Activated B cell treated with CpG ODN at 0.5 μM for 24 hours (primary cell): ENCODE measurements around the gene MYG1. TPM values are rescaled to one million over a fixed set of nuclear protein-coding genes. Genes with fewer than 3 reads are reported as not detected.

Experiments
- ATAC-seq: fragments of 200-7000 bp; cut with Tn5 transposase; one replicate; pipeline ENCODE4 v1.10.0; 2021; ENCODE audit warnings: low read depth, mild to moderate bottlenecking, moderate library complexity
- CTCF ChIA-PET: fragments of 350-600 bp; sonication (Branson Sonifier 250); formaldehyde crosslinking; loops from one replicate; lab custom pipeline; 2021; ENCODE audit warnings: antibody characterized with exemption; lab: Charles Lee
- POLR2A ChIA-PET: fragments of 350-600 bp; sonication (Branson Sonifier 250); formaldehyde crosslinking; loops from one replicate; lab custom pipeline; 2021; ENCODE audit warnings: antibody characterized with exemption; lab: Charles Lee
- DNase-seq: peaks from one replicate; pipeline ENCODE4 v3.0.0; 2022
- H3K27ac Mint-ChIP-seq: one replicate; pipeline ENCODE4 v1.8.0; 2020; ENCODE audit warnings: mixed read lengths
- H3K27me3 Mint-ChIP-seq: one replicate; pipeline ENCODE4 v1.8.0; 2021; ENCODE audit warnings: mixed read lengths
- H3K36me3 Mint-ChIP-seq: one replicate; pipeline ENCODE4 v1.8.0; 2021; ENCODE audit warnings: low read depth, mixed read lengths
- H3K4me1 Mint-ChIP-seq: one replicate; pipeline ENCODE4 v1.8.0; 2021; ENCODE audit warnings: mixed read lengths
- H3K4me3 Mint-ChIP-seq: one replicate; pipeline ENCODE4 v1.8.0; 2020; ENCODE audit warnings: mild to moderate bottlenecking, mixed read lengths
- H3K9me3 Mint-ChIP-seq: one replicate; pipeline ENCODE4 v1.8.0; 2020; ENCODE audit warnings: mixed read lengths
- intact Hi-C: fragments of 100-400 bp; cut with micrococcal nuclease; formaldehyde crosslinking; loops from one replicate; pipeline ENCODE4 v1.15.1; 2024
- total RNA-seq: library from RNA; stranded (reverse); gene quantifications from 2 replicates; pipeline ENCODE4 v1.2.3, GENCODE V29; 2022
- TF ChIP-seq, protein P1 (sequence below): fragments of 200-600 bp; IDR thresholded peaks from one replicate; pipeline ENCODE4 v1.8.0; 2022; ENCODE audit warnings: antibody characterized with exemption, mild to moderate bottlenecking

MYG1 gene
- total RNA-seq, 1 donor from 2014 or later: 65.3 TPM

DNA sequence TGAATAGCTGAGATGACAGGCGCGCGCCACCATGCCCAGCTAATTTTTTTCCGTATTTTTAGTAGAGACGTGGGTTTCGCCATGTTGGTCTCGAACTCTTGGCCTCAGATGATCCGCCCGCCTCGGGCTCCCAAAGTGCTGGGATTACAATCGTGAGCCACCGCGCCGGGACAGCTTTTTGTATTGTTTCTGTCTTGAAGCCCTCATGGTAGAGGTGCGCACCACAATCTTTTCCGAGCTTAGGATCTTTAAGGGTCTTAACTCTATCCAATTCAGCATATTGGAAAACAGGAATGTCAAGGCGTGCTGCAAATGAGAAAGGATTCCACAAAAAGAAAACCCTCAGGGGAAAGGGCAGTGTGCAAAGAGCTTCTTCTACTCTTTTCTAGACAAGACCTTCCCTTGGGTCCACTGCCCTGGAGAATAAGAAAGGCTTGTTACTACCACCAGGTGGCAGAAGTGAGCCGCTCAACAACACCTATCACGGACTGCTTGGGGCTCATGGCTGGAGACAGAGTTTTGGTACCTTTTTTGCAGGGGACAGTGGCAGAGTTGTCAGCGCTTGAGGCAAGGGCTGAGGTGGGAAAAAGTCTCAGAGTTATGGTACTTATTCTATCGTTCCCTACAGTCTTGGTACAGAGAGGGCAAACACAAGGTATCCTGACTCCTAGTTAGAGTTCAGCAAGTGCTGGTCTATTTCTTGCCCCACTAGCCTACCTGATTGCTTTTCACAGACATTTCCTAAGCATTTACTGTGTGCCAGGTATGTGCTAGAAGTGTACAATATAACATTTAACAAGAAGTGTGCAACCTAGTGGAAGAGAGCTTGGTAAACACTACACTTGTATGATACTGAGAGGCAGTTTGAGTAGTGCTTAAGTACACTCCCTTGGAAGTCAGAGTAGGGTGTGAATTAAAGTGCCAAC, 53.1 kb downstream of the MYG1 start:
- Mint-ChIP-seq H3K9me3 (no peaks in the 10 kb centered on the region), H3K27ac (peak overlapping the region; percentile 37), H3K4me3 (no peak overlapping the region), H3K36me3 (no peaks in the 10 kb centered on the region), H3K27me3 (no peaks in the 10 kb centered on the region), H3K4me1 (peaks cover 4% of the 10 kb centered on the region)
- peak; percentile 100 for ATAC-seq
- TF ChIP-seq, protein P1, sequence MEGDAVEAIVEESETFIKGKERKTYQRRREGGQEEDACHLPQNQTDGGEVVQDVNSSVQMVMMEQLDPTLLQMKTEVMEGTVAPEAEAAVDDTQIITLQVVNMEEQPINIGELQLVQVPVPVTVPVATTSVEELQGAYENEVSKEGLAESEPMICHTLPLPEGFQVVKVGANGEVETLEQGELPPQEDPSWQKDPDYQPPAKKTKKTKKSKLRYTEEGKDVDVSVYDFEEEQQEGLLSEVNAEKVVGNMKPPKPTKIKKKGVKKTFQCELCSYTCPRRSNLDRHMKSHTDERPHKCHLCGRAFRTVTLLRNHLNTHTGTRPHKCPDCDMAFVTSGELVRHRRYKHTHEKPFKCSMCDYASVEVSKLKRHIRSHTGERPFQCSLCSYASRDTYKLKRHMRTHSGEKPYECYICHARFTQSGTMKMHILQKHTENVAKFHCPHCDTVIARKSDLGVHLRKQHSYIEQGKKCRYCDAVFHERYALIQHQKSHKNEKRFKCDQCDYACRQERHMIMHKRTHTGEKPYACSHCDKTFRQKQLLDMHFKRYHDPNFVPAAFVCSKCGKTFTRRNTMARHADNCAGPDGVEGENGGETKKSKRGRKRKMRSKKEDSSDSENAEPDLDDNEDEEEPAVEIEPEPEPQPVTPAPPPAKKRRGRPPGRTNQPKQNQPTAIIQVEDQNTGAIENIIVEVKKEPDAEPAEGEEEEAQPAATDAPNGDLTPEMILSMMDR: no peak
- peak; percentile 56 for DNase-seq
- CTCF ChIA-PET: interaction anchor here (0.6 to 5.6 kb wide), 34 partner anchors 9 to 346 kb away, joined by 3 to 118 read pairs (median 4); partner anchors contain the start of genes AMHR2, EIF4B, MYG1 and NPFF
- POLR2A ChIA-PET: interaction anchor here (0.6 to 3.8 kb wide), 13 partner anchors 17 to 156 kb away, joined by 3 to 35 read pairs (median 5); partner anchors contain the start of genes AAAS, AMHR2, PRR13 and SP1
- intact Hi-C loops: loop anchor here (1.0 kb wide), 5 partner anchors 30 to 156 kb away; no protein-coding TSS in a partner anchor

DNA sequence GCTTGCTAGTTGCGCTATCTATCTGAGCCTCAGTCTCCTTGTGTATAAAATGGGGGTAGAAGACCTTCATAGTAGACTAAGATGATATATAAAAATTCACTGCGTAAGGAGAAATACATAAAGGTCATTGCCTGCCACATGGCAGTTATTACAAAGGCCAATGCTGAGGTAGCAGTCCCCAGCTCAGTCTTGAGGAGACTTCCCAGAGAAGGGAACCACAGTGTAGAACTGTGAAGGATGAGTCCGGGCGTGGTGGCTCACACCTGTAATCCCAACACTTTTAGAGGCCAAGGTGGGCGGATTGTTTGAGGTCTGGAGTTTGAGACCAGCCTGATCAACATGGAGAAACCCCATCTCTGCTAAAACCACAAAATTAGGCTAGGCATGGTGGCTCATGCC, 53.8 kb downstream of the MYG1 start:
- no peaks in the 10 kb centered on the region for H3K9me3 Mint-ChIP-seq
- no peak for DNase-seq
- no peaks in the 10 kb centered on the region for H3K36me3 Mint-ChIP-seq
- H3K27me3 Mint-ChIP-seq: no peaks in the 10 kb centered on the region
- no peak overlapping the region for H3K27ac Mint-ChIP-seq
- H3K4me1 Mint-ChIP-seq: peaks cover 4% of the 10 kb centered on the region
- no peak overlapping the region for H3K4me3 Mint-ChIP-seq
- ChIA-PET POLR2A (interaction anchor here (0.7 to 3.8 kb wide), 3 partner anchors 26 to 91 kb away, joined by 5 to 35 read pairs (median 20); partner anchors contain the start of gene SP1), CTCF (interaction anchor here (1.0 to 5.6 kb wide), 12 partner anchors 13 to 156 kb away, joined by 3 to 118 read pairs (median 12); partner anchors contain the start of genes AMHR2, NPFF and SP1)
- intact Hi-C loops: no loop called here
- TF ChIP-seq, protein P1: no peak
- ATAC-seq: no peak

DNA sequence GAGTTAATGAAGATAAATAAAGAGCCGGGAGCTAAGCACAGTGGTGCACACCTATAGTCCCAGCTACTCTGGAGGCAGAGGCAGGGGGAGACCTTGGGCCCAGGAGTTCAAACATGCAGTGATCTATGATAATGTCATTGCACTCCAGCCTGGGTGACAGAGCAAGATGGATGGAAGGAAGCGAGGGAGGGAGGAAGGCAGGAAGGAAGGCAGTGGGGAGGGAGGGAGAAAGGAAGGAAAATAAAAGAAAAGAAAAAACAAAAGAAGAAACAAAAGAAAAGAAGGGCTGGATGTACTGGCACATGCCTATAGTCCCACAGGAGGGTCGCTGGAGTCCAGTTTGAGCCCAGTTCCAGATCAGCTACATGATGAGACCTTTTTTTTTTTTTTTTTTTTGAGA, 55.6 kb downstream of the MYG1 start:
- TF ChIP-seq, protein P1: no peak
- intact Hi-C loops: no loop called here
- POLR2A ChIA-PET: interaction anchor here (0.7 to 3.8 kb wide), 2 partner anchors 66 to 117 kb away, joined by 7 to 35 read pairs; no protein-coding TSS in a partner anchor
- H3K36me3 Mint-ChIP-seq: no peaks in the 10 kb centered on the region
- CTCF ChIA-PET: interaction anchor here (1.7 to 5.6 kb wide), 3 partner anchors 10 to 67 kb away, joined by 6 to 118 read pairs (median 7); partner anchors contain the start of gene AMHR2
- H3K4me1 Mint-ChIP-seq: peaks cover 4% of the 10 kb centered on the region
- no peaks in the 10 kb centered on the region for H3K27me3 Mint-ChIP-seq
- ATAC-seq (no peak), DNase-seq (no peak)
- no peak overlapping the region for H3K4me3 Mint-ChIP-seq
- no peak overlapping the region for H3K27ac Mint-ChIP-seq
- H3K9me3 Mint-ChIP-seq: no peaks in the 10 kb centered on the region

Other genes starting within 250 kb of the MYG1 start
- 0.29 and 1.5 TPM in 2 replicates for gene TNS2, start 249.6 kb upstream of the MYG1 start, total RNA-seq
- 32.5 and 33.9 TPM in 2 replicates for gene SPRYD3, start 220.3 kb upstream of the MYG1 start, total RNA-seq
- gene IGFBP6, start 202.0 kb upstream of the MYG1 start, total RNA-seq: not detected in 2 replicates
- not detected in 2 replicates for gene SOAT2, start 196.2 kb upstream of the MYG1 start, total RNA-seq
- 64.4 and 67.2 TPM in 2 replicates for gene ZNF740, start 119.0 kb upstream of the MYG1 start, total RNA-seq
- gene CSAD, start 118.8 kb upstream of the MYG1 start, total RNA-seq: 25.7 and 34.6 TPM in 2 replicates
- 137 and 139 TPM in 2 replicates for gene ITGB7, start 92.4 kb upstream of the MYG1 start, total RNA-seq
- gene RARG, start 67.5 kb upstream of the MYG1 start, total RNA-seq: 5.5 and 7.5 TPM in 2 replicates
- 6.2 and 8.2 TPM in 2 replicates for gene ESPL1, start 31.4 kb upstream of the MYG1 start, total RNA-seq
- gene PFDN5, start 4.2 kb upstream of the MYG1 start, total RNA-seq: 486 and 578 TPM in 2 replicates
- 57.3 and 72.1 TPM in 2 replicates for gene AAAS, start 21.9 kb downstream of the MYG1 start, total RNA-seq
- not detected in 2 replicates for gene SP7, start 36.7 kb downstream of the MYG1 start, total RNA-seq
- gene SP1, start 80.5 kb downstream of the MYG1 start, total RNA-seq: 99.2 and 102 TPM in 2 replicates
- not detected in 2 replicates for gene AMHR2, start 124.2 kb downstream of the MYG1 start, total RNA-seq
- gene PRR13, start 142.0 kb downstream of the MYG1 start, total RNA-seq: 266 and 288 TPM in 2 replicates
- 841 and 853 TPM in 2 replicates for gene PCBP2, start 152.4 kb downstream of the MYG1 start, total RNA-seq
- 3.6 and 6.0 TPM in 2 replicates for gene MAP3K12, start 199.8 kb downstream of the MYG1 start, total RNA-seq
- 45.7 and 49.6 TPM in 2 replicates for gene TARBP2, start 201.6 kb downstream of the MYG1 start, total RNA-seq
- not detected in 2 replicates for gene NPFF, start 207.8 kb downstream of the MYG1 start, total RNA-seq